HG03196 (cell line): ENCODE measurements around the gene SLC10A3.

Experiments
- ATAC-seq: cut with Tn5 transposase; IDR thresholded peaks from one replicate; pipeline ENCODE4 v1.9.1; 2021; ENCODE audit not compliant: unreplicated experiment

Gene SLC10A3, protein sequence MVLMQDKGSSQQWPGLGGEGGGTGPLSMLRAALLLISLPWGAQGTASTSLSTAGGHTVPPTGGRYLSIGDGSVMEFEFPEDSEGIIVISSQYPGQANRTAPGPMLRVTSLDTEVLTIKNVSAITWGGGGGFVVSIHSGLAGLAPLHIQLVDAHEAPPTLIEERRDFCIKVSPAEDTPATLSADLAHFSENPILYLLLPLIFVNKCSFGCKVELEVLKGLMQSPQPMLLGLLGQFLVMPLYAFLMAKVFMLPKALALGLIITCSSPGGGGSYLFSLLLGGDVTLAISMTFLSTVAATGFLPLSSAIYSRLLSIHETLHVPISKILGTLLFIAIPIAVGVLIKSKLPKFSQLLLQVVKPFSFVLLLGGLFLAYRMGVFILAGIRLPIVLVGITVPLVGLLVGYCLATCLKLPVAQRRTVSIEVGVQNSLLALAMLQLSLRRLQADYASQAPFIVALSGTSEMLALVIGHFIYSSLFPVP

DNA sequence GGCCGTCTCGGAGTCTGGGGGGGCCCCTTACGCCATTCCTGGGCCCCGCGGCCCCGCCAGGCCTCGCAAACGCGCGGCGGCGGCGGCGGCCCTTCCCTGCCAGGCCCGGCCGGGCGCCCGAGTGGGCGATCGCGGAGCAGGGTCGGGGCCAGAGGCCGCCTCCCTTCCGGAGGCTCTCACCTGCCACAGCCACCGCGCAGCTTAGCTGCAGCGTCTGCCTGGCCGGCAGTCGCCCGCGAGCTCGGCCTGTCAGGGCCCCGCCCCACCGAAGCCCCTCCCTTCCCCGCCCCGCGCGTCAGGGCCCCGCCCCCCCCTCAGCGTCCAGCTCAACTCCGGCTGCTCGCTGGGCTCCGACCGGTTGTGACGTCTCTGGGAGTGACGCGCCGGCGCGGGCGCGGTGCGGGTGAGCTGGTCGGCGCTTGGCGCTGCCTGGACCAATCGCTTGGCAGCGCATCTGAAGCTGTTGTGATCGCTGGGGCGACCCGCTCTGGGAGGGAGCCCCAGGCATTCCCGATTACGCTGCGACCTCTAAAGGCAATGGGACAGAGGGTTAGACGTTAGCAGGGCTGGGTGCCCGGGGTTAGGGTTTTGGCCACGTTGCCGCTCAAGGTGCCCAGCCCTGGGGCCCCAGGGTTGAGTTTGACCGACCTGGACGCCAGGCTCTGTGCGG lies at the start of gene SLC10A3:
SLC10A3 (minus strand) TSS at position 216 of the 670 bp plus-strand sequence. CDS start 1,689 bp downstream, outside the sequence.
- ATAC-seq, result peak; percentile 73

DNA sequence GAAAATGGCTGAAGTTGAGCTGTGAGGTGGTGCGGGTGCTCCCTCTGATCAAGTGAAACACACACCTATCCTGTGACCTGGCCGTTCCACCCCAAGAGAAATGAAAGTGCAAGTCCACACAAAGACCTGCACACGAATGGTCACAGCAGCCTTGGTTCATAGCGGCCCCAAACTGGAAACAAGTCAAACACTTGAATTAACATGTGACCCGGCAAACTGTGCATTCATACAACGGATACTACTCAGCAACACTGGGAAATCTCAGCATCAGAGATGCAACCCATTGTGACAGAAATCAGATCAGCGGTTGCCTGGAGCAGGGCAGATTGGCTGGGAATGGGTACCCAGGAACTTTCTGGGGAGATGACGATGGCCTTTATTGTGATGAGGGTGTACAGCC lies 48.6 kb upstream of the SLC10A3 start:
- no peak for ATAC-seq

DNA sequence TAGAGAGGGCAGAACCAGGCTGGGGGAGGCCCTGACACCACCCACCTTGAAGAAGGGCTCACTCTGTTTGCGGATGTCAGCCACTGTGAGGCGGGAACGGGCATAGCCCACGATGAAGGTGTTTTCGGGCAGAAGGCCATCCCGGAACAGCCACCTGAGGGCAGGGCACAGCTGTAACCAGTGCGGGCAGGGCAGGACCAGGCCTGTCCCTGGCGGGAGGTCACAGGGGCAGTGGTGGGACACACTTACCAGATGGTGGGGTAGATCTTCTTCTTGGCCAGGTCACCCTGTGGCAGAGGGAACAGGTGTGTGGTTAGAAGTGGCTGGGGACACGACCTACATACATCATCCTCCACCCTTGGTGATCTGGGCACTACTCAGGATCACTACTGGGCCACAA lies 45.5 kb upstream of the SLC10A3 start:
- ATAC-seq, result no peak

DNA sequence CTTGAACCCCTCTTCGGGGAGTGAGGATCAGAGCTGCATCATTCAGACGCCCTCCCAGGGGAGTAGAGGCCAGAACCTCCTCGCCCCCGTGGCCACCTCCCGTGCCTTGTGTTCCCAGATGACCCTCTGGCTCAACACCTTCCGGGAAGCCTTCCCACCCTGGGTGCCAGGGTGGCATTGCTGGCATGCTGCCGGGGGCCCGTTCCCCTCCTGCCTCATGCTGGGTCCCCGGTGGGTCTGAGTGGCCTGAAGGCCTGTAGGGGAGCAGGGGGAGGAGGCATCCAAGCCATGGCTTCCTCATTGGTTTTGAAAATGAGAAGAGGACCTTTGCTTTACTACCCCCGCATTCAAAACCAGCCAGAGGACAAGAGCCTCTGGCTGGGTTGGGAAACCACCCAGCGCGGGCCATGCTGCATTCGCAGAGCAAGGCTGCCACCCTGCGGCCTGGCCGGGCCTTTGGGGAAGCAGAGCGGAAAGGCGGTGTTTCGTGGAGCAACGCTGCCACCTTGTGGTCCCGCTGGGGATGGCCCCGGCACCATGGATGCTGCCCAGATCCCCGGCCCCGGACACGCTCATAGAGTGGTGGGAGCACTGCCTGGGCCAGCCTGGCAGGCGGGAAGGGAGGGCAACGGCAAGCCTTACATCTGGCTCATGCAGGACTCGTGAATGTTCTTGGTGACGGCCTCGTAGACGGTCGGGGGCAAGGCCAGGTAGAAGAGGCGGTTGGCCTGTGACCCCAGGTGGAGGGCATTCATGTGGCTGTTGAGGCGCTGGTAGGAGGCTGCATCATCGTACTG lies 44.3 kb upstream of the SLC10A3 start:
- ATAC-seq, result peak; percentile 77

DNA sequence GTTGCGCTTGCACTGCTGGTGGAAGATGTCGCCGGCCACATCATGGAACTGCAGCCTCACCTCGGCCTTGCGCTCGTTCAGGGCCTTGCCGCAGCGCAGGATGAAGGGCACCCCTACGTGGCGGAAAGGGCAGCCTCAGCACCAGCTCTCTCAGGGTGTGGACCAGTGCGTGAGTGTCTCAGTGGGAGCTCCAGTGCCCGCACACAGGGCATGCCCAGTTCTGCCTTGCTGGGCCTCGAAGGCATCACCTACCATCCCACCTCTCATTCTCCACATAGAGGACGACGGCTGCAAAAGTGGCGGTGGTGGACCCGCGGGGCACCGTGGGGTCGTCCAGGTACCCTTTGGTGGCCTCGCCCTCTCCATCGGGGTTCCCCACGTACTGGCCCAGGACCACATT lies 42.3 kb upstream of the SLC10A3 start:
- ATAC-seq, result no peak

DNA sequence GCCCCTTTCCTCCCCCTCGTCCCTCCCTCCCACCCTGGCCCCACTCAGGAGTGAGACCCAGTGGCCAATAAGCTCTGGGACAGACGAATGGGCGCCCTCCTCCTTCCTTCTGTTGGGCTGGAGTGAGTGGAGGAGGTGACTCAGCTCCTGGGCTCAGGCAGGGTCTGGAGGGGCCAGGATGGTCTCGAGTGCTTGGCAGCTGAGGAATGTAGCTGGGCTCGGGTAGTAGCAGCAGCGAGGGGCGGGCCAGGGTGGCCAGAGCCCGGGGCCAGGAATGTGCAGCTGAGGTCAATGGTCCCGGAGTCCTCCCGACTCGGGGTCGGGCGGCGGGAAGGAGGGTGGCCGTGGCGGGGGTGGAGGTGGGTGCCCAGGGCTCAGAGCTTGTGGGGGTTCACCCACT lies 41.2 kb upstream of the SLC10A3 start:
- ATAC-seq, result no peak

DNA sequence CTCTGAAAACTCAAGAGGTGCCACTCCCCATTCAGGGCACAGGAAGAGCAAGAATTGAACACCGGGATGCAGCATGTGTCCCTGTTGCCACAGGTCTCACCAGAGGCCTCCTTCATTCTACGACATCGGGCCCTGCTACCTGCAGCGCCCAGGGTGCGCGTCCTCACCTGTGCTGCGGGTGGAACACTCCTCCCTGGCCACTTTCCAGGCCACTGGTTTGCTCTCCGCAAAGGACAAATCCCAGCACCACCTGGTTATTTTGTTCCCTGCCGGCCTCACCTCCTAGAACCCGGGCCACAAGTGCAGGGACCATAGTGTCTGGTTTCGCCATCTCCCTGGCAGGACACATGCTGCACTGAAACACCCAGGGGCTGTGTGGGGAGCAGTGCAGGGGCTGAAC lies 39.9 kb upstream of the SLC10A3 start:
- no peak for ATAC-seq

DNA sequence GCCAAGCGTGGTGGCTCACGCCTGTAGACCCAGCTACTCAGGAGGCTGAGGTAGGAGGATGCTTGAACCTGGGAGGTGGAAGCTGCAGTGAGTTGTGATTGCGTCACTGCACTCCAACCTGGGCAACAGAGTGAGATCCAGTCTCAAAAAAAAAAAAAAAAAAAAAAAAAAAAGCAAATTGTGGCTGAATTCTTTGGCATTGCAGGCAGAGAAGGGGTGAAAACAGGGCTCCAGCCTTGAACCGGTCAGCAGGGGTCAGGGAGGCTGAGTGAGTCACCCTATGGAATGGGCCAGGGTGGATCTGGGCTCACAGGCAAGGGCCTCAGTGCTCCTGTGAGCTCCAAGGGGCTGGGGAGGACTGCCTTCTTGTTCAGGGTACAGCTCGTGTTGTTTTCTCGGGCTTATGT lies 38.8 kb upstream of the SLC10A3 start:
- ATAC-seq, result no peak

DNA sequence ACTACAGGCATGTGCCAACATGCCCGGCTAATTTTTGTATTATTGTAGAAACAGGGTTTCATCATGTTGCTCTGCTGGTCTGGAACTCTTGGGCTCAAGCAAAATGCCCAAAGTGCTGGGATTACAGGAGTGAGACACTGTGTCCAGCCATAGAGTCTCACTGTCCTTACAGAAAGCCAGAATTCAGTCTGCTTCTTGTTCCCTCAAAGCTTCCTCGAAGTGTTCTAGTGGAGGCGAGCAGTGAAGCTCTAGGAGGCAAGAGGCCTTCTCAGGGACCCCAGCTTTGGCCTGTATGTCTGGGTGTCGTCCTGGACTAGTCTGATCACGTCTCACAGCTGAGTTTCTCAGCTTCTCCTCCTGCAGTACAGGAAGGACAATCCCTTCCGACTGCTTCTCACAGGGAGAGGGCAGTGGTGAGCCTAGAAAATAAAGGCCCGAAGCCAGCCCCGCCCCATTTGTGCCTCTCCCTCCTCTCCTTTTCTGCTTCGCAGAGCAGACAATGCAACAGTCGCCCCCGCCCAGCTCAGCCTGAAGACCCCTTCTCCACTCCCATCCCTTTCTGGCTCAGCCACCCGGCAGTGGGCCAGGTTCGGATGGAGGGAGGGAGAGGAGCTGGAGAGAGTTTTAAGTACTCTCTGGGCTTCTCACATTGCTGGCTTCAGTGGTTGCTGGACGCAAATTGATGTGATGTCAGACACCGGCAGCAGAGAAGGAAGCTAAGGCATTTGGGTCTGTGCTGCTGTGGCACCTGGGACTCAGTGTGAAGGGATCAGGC lies 36.7 kb upstream of the SLC10A3 start:
- peak; percentile 90 for ATAC-seq

DNA sequence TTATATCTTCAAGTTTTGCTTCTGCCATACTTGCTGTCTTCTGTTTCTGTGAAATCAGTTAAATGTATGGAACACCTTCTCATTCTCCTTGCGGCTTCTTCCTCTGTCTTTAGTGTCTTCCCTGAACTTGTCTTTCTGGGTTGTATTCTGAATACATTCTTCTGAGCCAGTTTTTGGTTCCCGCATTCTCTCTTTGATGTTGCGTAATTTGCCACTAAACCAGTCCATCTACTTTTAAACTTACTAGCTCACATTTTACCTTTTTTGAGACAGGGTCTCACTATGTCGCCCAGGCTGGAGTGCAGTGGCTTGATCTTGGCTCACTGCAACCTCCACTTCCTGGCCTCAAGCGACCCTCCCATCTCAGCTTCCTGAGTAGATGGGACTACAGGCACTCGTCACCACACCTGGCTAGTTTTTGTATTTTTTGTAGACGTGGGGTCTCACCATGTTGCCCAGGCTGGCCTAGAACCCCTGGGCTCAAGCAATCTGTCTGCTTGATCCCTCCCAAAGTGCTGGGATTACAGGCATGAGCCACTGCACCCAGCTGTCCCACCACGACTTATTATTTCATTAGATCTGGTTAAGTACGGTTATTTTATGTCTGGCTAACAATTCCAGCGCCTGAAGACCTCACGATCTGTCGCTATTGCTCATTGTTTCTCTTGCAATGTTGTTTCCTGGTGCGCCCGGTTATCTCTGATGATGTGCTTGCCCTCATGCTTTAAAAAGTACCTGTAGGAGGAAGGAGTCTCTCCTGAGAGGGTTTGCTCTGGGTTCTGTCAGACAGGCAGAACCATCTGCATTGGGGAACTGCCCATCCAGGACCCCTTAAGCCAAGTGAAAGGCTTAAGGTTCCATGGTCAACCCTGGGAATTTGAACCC lies 35.4 kb upstream of the SLC10A3 start:
- no peak for ATAC-seq

DNA sequence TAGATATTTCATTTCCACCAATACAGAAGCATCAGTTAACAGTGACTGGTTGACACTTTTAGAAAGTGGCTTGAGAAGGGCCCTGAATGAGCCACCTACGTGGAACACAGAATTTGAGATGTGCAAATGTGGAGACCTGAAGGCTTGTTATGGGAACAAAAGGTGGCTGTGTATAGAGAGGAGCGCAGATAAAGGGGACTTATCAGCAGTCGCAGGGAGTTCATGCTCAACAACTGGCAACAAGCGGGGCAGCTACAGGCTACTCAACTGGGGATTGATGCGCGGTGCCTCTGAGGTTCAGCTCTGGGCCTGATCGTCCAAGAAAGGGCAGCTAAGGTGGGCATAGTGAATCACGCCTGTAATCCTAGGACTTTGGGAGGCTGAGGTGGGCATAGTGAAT lies 29.0 kb upstream of the SLC10A3 start:
- no peak for ATAC-seq

DNA sequence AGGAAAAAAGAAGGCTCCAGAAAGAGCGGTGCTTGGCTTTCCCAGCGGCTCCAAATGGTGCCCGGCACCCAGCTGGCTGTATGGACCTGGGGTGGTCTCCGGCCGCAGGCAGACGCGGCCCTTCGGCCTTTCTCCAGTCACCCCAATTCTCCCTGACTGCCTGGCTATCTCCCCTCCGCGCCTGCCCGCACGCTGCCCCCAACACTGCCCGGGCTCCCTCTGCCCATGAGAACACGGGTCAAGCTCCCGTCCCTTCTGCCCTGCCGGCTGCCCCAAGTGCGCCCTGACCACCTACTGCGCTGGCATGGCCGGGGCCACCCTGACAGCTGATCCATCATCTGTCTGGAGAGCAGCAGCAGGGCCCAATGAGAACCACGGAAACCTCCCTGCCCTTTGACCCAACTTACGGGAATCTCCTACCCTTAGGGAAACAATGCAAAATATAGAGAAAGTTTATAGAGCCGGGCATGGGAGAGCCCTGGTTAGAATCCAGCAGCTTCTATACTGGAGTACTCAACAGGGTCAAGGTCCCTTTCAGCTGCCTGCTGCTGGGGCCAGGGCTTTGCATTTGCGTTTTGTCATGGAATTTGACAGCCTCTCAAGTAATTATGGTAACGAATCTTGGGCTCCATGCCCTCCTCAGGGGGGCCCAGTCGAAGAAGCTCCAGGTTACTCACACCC lies 26.8 kb upstream of the SLC10A3 start:
- no peak for ATAC-seq

DNA sequence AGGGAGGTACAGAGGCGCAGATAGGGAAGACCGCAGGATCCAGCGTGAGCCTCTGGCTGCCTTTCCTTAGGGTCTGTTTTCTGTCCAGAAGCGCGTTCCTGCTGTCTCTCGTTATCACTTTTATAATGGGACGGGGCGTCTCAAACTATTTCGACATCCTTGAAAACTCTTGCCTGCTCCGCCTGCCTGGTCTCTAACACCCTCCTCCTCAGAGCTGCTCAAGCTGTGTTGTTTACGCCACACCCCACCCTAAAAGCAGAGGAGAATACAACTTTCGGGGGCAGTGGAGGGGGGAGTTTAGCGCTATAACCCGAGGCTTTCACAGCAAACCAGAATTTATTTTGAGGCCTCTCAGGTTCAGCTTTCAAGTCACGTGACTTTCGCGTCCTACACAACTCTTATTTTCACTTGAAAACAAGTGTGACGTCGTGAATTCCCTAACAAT lies 26.2 kb upstream of the SLC10A3 start:
- no peak for ATAC-seq

DNA sequence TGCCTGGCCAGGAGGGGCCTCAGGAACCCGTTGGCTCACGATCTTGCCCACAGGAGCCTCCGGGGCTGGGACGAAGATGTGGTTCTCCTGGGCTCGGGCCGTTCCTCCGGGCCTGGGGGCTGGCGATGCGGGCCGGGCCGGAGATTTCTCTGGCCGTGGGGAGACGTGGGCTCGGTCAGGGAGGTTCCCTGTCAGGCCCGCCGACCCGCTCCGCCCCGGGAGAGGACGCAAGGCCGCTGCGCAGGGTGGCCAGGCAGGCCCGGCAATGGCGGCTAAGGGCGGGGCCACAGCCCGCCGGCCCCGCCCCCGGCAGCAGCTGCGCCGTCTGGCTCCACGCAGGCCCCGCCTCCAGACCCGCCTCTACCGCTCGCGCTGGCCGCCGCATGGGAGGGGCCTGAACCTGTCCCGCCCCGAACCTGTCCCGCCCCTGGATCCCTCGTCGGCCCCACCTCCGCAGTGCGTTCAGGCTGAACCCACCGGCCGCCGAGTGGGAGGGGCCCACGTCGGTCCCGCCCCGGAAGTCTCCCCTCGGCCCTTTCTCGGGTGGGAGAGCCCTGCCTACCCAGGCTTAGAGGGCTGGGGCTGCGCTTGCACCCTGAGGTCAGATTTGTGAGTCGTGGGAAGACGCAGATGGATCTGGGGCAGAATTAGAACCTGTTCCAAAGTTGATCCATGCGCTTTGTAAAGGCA lies 25.7 kb upstream of the SLC10A3 start, which contains the start of gene FAM3A:
FAM3A (minus strand) TSS at position 267 of the 690 bp plus-strand sequence. CDS start 460 bp downstream, outside the sequence.
- peak; percentile 94 for ATAC-seq

DNA sequence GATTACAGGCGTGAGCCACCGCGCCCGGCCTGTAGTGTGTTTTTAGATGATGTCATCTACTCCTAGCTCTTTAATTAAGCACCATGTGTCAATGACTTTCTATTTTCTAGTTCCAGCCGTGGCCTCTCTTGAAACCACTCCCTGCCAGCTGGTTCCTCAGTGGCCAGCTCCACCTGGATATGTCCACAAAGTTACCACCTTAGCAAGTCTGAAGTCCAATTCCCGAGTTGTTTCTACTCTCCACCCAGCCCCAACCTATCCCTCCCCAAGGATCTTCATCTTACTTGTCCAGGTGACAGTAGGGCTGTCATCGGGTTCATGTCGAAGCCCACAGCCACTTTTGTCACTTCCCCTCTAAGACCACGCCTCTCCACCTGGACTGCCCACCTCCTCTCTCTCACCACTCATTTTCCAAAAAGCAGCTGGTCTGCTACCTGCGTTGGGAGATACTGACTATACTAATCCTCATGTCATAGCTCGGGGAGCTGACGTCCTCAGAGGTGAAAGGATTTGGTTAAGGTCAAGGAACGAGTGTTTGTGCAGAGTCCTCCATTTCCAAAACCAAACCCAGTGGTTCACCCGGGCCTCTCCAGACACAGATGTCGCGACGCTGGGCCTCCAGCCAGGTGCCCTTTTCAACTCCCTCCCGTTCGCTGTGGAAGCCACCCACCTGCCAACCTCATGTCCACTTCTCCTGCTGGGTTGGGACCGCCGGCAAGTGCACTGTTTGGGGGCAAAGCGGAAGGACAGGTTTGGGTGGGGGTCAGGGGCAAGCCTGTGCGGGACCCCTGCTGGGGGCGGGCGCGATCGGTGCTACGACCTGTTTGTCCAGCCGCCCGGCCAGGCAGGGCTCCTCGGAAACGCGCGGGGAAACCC lies 24.9 kb upstream of the SLC10A3 start:
- no peak for ATAC-seq

DNA sequence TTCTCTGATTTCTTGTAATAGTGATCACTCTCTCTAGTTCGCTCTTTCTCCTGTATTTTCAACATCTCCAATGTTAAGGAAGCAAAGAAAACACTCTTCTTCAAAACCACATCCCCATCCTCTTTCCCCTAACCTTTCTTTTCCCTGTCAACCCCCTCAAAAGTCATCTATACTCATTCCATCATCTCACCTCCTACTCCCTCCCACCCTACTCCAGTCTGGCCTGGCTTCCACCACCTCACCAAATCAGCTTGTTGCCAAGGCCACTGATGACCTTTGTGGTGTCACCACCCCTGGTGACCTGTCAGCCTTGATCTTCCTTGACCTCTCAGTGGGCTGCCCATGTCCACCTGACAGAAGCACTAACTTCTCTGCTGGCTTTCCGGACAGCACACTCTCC lies 23.3 kb upstream of the SLC10A3 start:
- no peak for ATAC-seq

DNA sequence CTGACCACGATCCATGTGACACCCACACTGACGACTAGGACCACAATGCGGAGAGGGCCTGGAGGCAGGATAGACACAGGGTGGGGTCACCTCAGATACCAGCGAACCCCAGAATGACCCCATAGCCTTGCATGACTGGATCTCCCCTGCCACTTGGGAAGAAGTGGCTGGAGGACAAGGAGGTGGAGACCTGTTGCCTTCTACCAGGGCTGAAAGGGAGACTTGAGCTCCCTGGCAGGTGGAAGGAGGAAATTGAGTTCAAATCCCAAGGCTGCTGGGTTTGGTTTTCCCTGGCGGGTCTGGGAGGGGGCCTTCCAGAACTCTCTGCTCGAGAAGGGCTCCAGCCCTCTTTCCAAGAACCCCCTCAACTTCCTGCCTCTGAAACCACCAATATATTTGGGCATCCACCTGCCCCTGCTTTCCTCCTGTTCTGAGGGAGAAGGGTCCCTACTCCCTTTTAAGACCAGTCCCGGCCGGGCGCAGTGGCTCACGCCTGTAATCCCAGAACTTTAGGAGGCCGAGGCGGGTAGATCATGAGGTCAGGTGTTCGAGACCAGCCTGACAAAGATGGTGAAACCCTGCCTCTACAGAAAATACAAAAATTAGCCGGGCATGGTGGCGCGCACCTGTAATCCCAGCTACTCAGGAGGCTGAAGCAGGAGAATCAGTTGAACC lies 22.6 kb upstream of the SLC10A3 start:
- ATAC-seq, result no peak
